Body of pancreas (tissue), 4 donors: Measurements from ENCODE around the gene TIMM17A. TPM values are rescaled to one million over a fixed set of nuclear protein-coding genes. Genes with fewer than 3 reads are reported as not detected.

ENCODE experiments used
- ATAC-seq: fragments of 150-250 bp; one replicate; pipeline ENCODE4 v1.9.1; 2016
- DNase-seq, 4 donors: peaks; one replicate each; pipeline ENCODE4 v3.0.0-alpha.2; 2019
- H3K27ac ChIP-seq, 4 donors: fragments of 200-600 bp; sonication (generic); 1 replicate in 3 of 4; 2 replicates in 1 of 4; pipeline versions ENCODE4 v1.5.1 to v1.6.1; 2016 to 2019; ENCODE audit warnings: mild to moderate bottlenecking in 1 of 4, mixed read lengths in 1 of 4, moderate library complexity in 1 of 4
- H3K27me3 ChIP-seq, 2 donors: fragments of 200-600 bp; sonication (generic); one replicate each; pipeline ENCODE4 v1.6.0; 2016; ENCODE audit warnings: mild to moderate bottlenecking in 1 of 2
- H3K36me3 ChIP-seq, 2 donors: fragments of 200-600 bp; sonication (generic); replicated peaks in 1 of 2; 2 replicates each; pipeline ENCODE4 v1.5.1; 2016; ENCODE audit warnings: low read depth in 2 of 2; ENCODE audit not compliant: insufficient read depth in 1 of 2
- H3K4me1 ChIP-seq: fragments of 200-600 bp; sonication (generic); one replicate; pipeline ENCODE4 v1.6.0; 2016
- H3K4me3 ChIP-seq, 2 donors: fragments of 200-600 bp; sonication (generic); 1 replicate in 1 of 2; 2 replicates in 1 of 2; pipeline ENCODE4 v1.5.1; 2016 to 2019
- H3K9me3 ChIP-seq, 3 donors: fragments of 200-600 bp; sonication (generic); 1 replicate in 2 of 3; 2 replicates in 1 of 3; pipeline ENCODE4 v1.5.1; 2016
- CTCF ChIP-seq, 7 experiments: fragments of 450-650 bp in 4 of 7; fragments of 200-600 bp in 3 of 7; sonication (generic) in 3 of 7; IDR thresholded peaks; one replicate each; pipeline ENCODE4 v1.5.1; 2016 to 2019; ENCODE audit warnings: antibody characterized with exemption in 7 of 7
- POLR2A ChIP-seq, 3 donors: fragments of 450-650 bp; IDR thresholded peaks; one replicate each; pipeline ENCODE4 v1.6.1; 2016; ENCODE audit warnings: antibody characterized with exemption in 3 of 3, mild to moderate bottlenecking in 2 of 3
- WGBS, 2 donors: methylation state at CpG; one replicate each; pipeline ENCODE4 v1.1.5; 2017; 5-methylcytosine and 5-hydroxymethylcytosine counted together
- intact Hi-C: fragments of 100-400 bp; cut with DNase I; formaldehyde crosslinking; loops from one replicate; pipeline ENCODE4 v1.15.1; 2023
- total RNA-seq, 2 donors: library from RNA; depleted of rRNA; stranded (reverse); fragments of >200 nt; gene quantifications; one replicate each; pipeline ENCODE4 v1.1.0, GENCODE V29; 2016

Gene TIMM17A
- total RNA-seq, 2 donors from 2014 or later, result 20.2 to 25.4 TPM

GRCh38 chr1:202007304-202007703 is 52.0 kb downstream of the TIMM17A start:
- Histone ChIP-seq H3K4me3 (no peak overlapping the region), H3K27me3 (no peaks in the 10 kb centered on the region), H3K9me3 (no peaks in the 10 kb centered on the region), H3K4me1 (peaks cover 32% of the 10 kb centered on the region), H3K36me3 (peaks cover 4 to 11% of the 10 kb centered on the region in 2 donors), H3K27ac (peak overlapping the region; percentile 75 to 100 (median 94))
- ATAC-seq, result no peak
- no peak for DNase-seq
- intact Hi-C loops, result no loop called here
- 43 to 49% methylated on average over 5 to 8 of the region's 8 CpGs for WGBS, 2 donors
- TF ChIP-seq POLR2A (IDR thresholded peaks at IDR 0.05), result no peak
- TF ChIP-seq CTCF (IDR thresholded peaks at IDR 0.05), result no peak

GRCh38 chr1:202007805-202008489 is 52.6 kb downstream of the TIMM17A start:
- intact Hi-C loops, result no loop called here
- Histone ChIP-seq H3K9me3 (no peaks in the 10 kb centered on the region), H3K36me3 (peaks cover 8 to 11% of the 10 kb centered on the region in 2 donors), H3K27me3 (no peaks in the 10 kb centered on the region), H3K27ac (peak overlapping the region; percentile 75 to 100 (median 94)), H3K4me1 (peaks cover 38% of the 10 kb centered on the region), H3K4me3 (no peak overlapping the region)
- no peak for TF ChIP-seq CTCF (IDR thresholded peaks at IDR 0.05)
- TF ChIP-seq POLR2A (IDR thresholded peaks at IDR 0.05), result peak in 2 of 3 donors; percentile 50 to 53
- peak; percentile 33 for ATAC-seq
- 28 to 32% methylated on average over 9 to 11 of the region's 11 CpGs for WGBS, 2 donors
- peak; percentile 79 to 89 (median 86) for DNase-seq

- H3K36me3 ChIP-seq, result peaks cover 7 to 17% of the 10 kb centered on the region in 2 donors
- peaks cover 54% of the 10 kb centered on the region for H3K4me1 ChIP-seq
- intact Hi-C loops, result no loop called here
- H3K9me3 ChIP-seq, result no peaks in the 10 kb centered on the region
- H3K4me3 ChIP-seq, result no peak overlapping the region
- H3K27ac ChIP-seq, result peak overlapping the region; percentile 93 to 100 (median 94)
- peak; percentile 59 for ATAC-seq
- H3K27me3 ChIP-seq, result no peaks in the 10 kb centered on the region
- peak; percentile 88 to 91 (median 89) for DNase-seq
- WGBS, 2 donors, result 0 to 11% methylated on average over 10 to 11 of the region's 11 CpGs
- TF ChIP-seq CTCF (IDR thresholded peaks at IDR 0.05) (peak; percentile 88 to 97 (median 96)), POLR2A (IDR thresholded peaks at IDR 0.05) (no peak)
These were observed 54.2 kb downstream of the TIMM17A start for GRCh38 chr1:202009326-202010179.

- Histone ChIP-seq H3K27ac (peak within 1 kb of the TSS; percentile 93 to 100 (median 94)), H3K4me1 (peaks cover 63% of the 10 kb centered on the region), H3K36me3 (peaks cover 5 to 17% of the 10 kb centered on the region in 2 donors), H3K9me3 (no peaks in the 10 kb centered on the region), H3K27me3 (no peaks in the 10 kb centered on the region), H3K4me3 (peak within 1 kb of the TSS; percentile 75 to 93)
- intact Hi-C loops, result no loop called here
- ATAC-seq, result peak; percentile 86
- TF ChIP-seq POLR2A (IDR thresholded peaks at IDR 0.05), result peak; percentile 100
- peak in 3 of 7 experiments; percentile 12 to 18 (median 15) for TF ChIP-seq CTCF (IDR thresholded peaks at IDR 0.05)
- peak; percentile 95 to 99 (median 98) for DNase-seq
- WGBS, 2 donors, result 22 to 27% methylated on average over 3 to 24 of the region's 24 CpGs
These were observed 55.1 kb downstream of the TIMM17A start, which contains the start of gene ELF3 for GRCh38 chr1:202010180-202011015. TSS of gene ELF3 (plus strand) at chr1:202010587. CDS start at chr1:202011137, 550 bp downstream.
